Mesenchymal stem cell (in vitro differentiated cells and primary cell): ENCODE data around the gene DBNL.

ENCODE experiments used
- DNase-seq: peaks from one replicate; pipeline ENCODE4 v3.0.0-alpha.2; 2013
- H2AFZ ChIP-seq: one replicate; pipeline ENCODE4 v1.6.1; 2013; ENCODE audit warnings: low read depth, mild to moderate bottlenecking, control low read depth, inconsistent platforms, low read length, moderate library complexity
- H2AK5ac ChIP-seq: 2 replicates; pipeline ENCODE4 v1.6.1; 2013; ENCODE audit warnings: low read length, moderate library complexity, mild to moderate bottlenecking, inconsistent platforms; ENCODE audit not compliant: severe bottlenecking
- H2BK120ac ChIP-seq: one replicate; pipeline ENCODE4 v1.6.1; 2013; ENCODE audit warnings: low read depth, mild to moderate bottlenecking, inconsistent platforms, low read length, moderate library complexity
- H2BK12ac ChIP-seq, 2 experiments: one replicate each; pipeline ENCODE4 v1.6.1; 2013; ENCODE audit warnings: inconsistent platforms in 2 of 2, low read length in 2 of 2, mild to moderate bottlenecking in 2 of 2, moderate library complexity in 2 of 2, control low read depth in 1 of 2
- H2BK15ac ChIP-seq: one replicate; pipeline ENCODE4 v1.6.1; 2013; ENCODE audit warnings: mild to moderate bottlenecking, low read depth, inconsistent platforms; ENCODE audit not compliant: poor library complexity, severe bottlenecking
- H2BK5ac ChIP-seq: 2 replicates; pipeline ENCODE4 v1.6.1; 2013; ENCODE audit warnings: low read depth, mild to moderate bottlenecking, low read length, control low read depth, inconsistent platforms; ENCODE audit not compliant: poor library complexity, severe bottlenecking
- H3K14ac ChIP-seq, 2 experiments: one replicate each; pipeline ENCODE4 v1.6.1; 2013; ENCODE audit warnings: inconsistent platforms in 2 of 2, low read length in 2 of 2, control low read depth in 1 of 2, mild to moderate bottlenecking in 1 of 2, moderate library complexity in 1 of 2
- H3K18ac ChIP-seq, 2 experiments: one replicate each; pipeline ENCODE4 v1.6.1; 2013; ENCODE audit warnings: inconsistent platforms in 2 of 2, low read length in 2 of 2, control low read depth in 1 of 2, low read depth in 1 of 2, mild to moderate bottlenecking in 1 of 2
- H3K23ac ChIP-seq, 2 experiments: one replicate each; pipeline ENCODE4 v1.6.1; 2013; ENCODE audit warnings: inconsistent platforms in 2 of 2, low read length in 2 of 2, mild to moderate bottlenecking in 2 of 2, moderate library complexity in 2 of 2, control low read depth in 1 of 2
- H3K27ac ChIP-seq: 2 replicates; pipeline ENCODE4 v1.5.1; 2013; ENCODE audit warnings: mild to moderate bottlenecking, moderate library complexity, low read length, control low read depth, inconsistent platforms; ENCODE audit not compliant: poor library complexity, severe bottlenecking
- H3K27me3 ChIP-seq, 2 experiments: 2 replicates each; pipeline versions ENCODE4 v1.6.1 to v1.7.0; 2013; ENCODE audit warnings: low read length in 2 of 2, mild to moderate bottlenecking in 2 of 2, moderate library complexity in 2 of 2, control low read depth in 1 of 2, inconsistent platforms in 1 of 2; ENCODE audit not compliant: control insufficient read depth in 1 of 2, insufficient read depth in 1 of 2
- H3K36me3 ChIP-seq, 2 experiments: 2 replicates each; pipeline versions ENCODE4 v1.6.1 to v1.7.0; 2013; ENCODE audit warnings: low read length in 2 of 2, control low read depth in 1 of 2, inconsistent platforms in 1 of 2, low read depth in 1 of 2, mild to moderate bottlenecking in 1 of 2; ENCODE audit not compliant: insufficient read depth in 2 of 2, control insufficient read depth in 1 of 2
- H3K4ac ChIP-seq, 2 experiments: one replicate each; pipeline ENCODE4 v1.6.1; 2013; ENCODE audit warnings: inconsistent platforms in 2 of 2, low read length in 2 of 2, mild to moderate bottlenecking in 2 of 2, moderate library complexity in 2 of 2, control low read depth in 1 of 2, low read depth in 1 of 2
- H3K4me1 ChIP-seq: 2 replicates; pipeline ENCODE4 v1.6.1; 2013; ENCODE audit warnings: low read depth, low read length, control low read depth; ENCODE audit not compliant: control insufficient read depth, insufficient read depth
- H3K4me2 ChIP-seq: 2 replicates; pipeline ENCODE4 v1.6.1; 2013; ENCODE audit warnings: low read length, mild to moderate bottlenecking, inconsistent platforms; ENCODE audit not compliant: poor library complexity, severe bottlenecking
- H3K4me3 ChIP-seq, 2 experiments: 2 replicates each; pipeline versions ENCODE4 v1.5.1 to v1.7.0; 2013; ENCODE audit warnings: low read length in 2 of 2, mild to moderate bottlenecking in 2 of 2, control low read depth in 1 of 2, low read depth in 1 of 2; ENCODE audit not compliant: insufficient read depth in 1 of 2
- H3K79me1 ChIP-seq: replicated peaks from 2 replicates; pipeline ENCODE4 v1.6.1; 2013; ENCODE audit warnings: mild to moderate bottlenecking, control low read depth, low read length, inconsistent platforms; ENCODE audit not compliant: poor library complexity, severe bottlenecking
- H3K9ac ChIP-seq: 2 replicates; pipeline ENCODE4 v1.7.0; 2013; ENCODE audit warnings: mild to moderate bottlenecking, low read length, moderate library complexity
- H3K9me3 ChIP-seq: 2 replicates; pipeline ENCODE4 v1.7.0; 2013; ENCODE audit warnings: mild to moderate bottlenecking, low read length; ENCODE audit not compliant: control insufficient read depth
- H4K8ac ChIP-seq: one replicate; pipeline ENCODE4 v1.6.1; 2013; ENCODE audit warnings: inconsistent platforms, mild to moderate bottlenecking, low read length, moderate library complexity
- H4K91ac ChIP-seq: one replicate; pipeline ENCODE4 v1.6.1; 2013; ENCODE audit warnings: mild to moderate bottlenecking, low read length, inconsistent platforms
- WGBS: methylation state at CpG from one replicate; pipeline ENCODE4 v1.1.7; 2013; ENCODE audit warnings: mixed read lengths; 5-methylcytosine and 5-hydroxymethylcytosine counted together

The DBNL gene

DNA sequence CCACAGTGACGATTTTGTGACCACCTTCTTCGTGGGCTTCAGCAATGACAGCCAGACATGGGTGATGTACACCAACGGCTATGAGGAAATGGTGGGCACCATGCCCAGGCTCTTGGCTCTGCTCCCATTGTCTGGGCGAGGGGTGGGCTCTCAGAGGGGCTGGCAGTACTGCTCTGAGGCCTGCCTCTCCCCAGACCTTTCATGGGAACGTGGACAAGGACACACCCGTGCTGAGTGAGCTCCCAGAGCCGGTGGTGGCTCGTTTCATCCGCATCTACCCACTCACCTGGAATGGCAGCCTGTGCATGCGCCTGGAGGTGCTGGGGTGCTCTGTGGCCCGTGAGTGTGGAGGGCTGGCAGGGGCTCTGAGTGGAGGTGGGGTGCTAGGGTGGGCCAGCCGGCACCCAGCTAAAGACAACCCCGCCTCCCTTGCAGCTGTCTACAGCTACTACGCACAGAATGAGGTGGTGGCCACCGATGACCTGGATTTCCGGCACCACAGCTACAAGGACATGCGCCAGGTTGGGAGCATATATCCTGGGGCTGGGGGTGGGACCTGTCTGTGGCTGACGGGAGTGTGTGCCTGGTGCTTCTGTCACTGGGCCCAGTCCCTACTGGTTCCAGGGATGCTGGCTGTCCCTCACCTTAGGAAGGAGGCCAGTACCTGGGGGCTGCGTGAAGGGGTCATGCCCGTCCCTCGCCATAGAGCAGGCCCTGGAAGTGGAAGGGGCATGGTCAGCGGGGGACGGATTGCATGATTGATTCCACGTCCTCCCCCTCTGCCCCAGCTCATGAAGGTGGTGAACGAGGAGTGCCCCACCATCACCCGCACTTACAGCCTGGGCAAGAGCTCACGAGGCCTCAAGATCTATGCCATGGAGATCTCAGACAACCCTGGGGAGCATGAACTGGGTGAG is 66.5 kb downstream of the DBNL start:
- no peak for DNase-seq
- H3K27me3 ChIP-seq = no peaks in the 10 kb centered on the region
- H3K14ac ChIP-seq = no peak overlapping the region
- no peak overlapping the region for H2BK12ac ChIP-seq
- H3K27ac ChIP-seq = no peak overlapping the region
- H4K91ac ChIP-seq = no peak overlapping the region
- no peak overlapping the region for H3K4me2 ChIP-seq
- no peak overlapping the region for H3K23ac ChIP-seq
- WGBS = 92% methylated on average over 27 of the region's 27 CpGs
- no peak overlapping the region for H4K8ac ChIP-seq
- no peak overlapping the region for H2AFZ ChIP-seq
- no peaks in the 10 kb centered on the region for H3K9me3 ChIP-seq
- H2AK5ac ChIP-seq = no peak overlapping the region
- H2BK5ac ChIP-seq = no peak overlapping the region
- peaks cover 22% of the 10 kb centered on the region for H3K79me1 ChIP-seq
- peaks cover 89 to 100% of the 10 kb centered on the region in 2 experiments for H3K36me3 ChIP-seq
- no peak overlapping the region for H3K4ac ChIP-seq
- no peak overlapping the region for H3K9ac ChIP-seq
- no peak overlapping the region for H2BK15ac ChIP-seq
- H3K4me3 ChIP-seq = no peak overlapping the region
- no peak overlapping the region for H3K18ac ChIP-seq
- no peak overlapping the region for H2BK120ac ChIP-seq
- H3K4me1 ChIP-seq = peaks cover 52% of the 10 kb centered on the region
